GM18951 (cell line): ENCODE measurements around the gene TMCO4.
"Not testable (repeated sequence)": the region's sequence is repeated elsewhere in the genome, so short reads cannot be mapped to it uniquely, and the experiment has no call there.

ENCODE experiments used
- POLR2A ChIP-seq: IDR thresholded peaks from 4 replicates; pipeline ENCODE4 v1.6.1; 2011; ENCODE audit warnings: mild to moderate bottlenecking; ENCODE audit not compliant: insufficient read length, insufficient read depth; ENCODE audit errors: extremely low read depth
- in situ Hi-C: fragments of 300-500 bp; cut with MboI; formaldehyde crosslinking; loops from one replicate; pipeline ENCODE4 v1.12.0; 2022; ENCODE audit warnings: low sequenced_read_pairs, mixed read lengths, inconsistent platforms; ENCODE audit not compliant: unreplicated experiment

Gene TMCO4

GRCh38 chr1:19646377-19647319 is 153.1 kb downstream of the TMCO4 start:
- in situ Hi-C loops, result no loop called here
- TF ChIP-seq POLR2A, result no peak

- in situ Hi-C loops, result no loop called here
- TF ChIP-seq POLR2A, result no peak
Observed at GRCh38 chr1:19645411-19646251, 154.1 kb downstream of the TMCO4 start.

DNA sequence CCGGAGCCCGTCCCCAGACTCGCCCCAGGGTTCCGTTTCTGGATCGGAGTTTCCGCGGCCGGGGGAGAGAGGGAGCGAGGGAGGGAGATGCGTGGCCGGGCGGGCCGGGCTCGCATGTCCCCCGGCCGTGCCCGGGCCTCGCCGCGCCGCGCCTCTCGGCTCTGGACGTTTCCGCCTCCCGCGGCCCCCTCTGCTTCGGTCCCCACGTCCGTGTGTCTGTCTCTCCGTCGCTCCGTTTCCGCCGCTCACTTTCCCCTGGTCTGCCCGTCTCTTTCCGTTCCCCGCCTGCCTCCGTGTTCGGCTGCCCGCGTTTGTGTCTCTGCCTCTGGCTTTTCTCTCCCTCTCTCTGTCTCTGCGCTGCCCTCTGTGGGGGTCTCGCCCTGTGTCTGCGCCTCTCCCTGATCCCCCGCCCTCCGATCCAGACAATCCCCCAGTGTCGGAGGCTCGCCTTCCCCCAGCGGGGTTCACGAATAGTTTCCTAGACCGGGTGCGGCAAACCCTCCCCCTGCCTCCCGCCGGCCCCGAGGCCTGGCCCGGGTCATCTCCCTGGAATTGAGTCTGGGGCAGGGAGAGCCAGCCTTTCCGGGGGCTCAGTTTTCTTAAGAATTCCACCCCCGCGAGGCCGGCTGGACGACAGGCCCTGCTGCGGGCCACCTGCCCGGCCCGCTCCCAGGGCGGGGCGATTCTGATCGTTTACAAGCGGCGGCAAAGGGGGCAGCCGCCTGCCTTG is 154.9 kb downstream of the TMCO4 start:
- in situ Hi-C loops, result no loop called here
- no peak for TF ChIP-seq POLR2A

- in situ Hi-C loops, result no loop called here
- TF ChIP-seq POLR2A, result no peak
Observed at GRCh38 chr1:19644395-19644680, 155.4 kb downstream of the TMCO4 start.

DNA sequence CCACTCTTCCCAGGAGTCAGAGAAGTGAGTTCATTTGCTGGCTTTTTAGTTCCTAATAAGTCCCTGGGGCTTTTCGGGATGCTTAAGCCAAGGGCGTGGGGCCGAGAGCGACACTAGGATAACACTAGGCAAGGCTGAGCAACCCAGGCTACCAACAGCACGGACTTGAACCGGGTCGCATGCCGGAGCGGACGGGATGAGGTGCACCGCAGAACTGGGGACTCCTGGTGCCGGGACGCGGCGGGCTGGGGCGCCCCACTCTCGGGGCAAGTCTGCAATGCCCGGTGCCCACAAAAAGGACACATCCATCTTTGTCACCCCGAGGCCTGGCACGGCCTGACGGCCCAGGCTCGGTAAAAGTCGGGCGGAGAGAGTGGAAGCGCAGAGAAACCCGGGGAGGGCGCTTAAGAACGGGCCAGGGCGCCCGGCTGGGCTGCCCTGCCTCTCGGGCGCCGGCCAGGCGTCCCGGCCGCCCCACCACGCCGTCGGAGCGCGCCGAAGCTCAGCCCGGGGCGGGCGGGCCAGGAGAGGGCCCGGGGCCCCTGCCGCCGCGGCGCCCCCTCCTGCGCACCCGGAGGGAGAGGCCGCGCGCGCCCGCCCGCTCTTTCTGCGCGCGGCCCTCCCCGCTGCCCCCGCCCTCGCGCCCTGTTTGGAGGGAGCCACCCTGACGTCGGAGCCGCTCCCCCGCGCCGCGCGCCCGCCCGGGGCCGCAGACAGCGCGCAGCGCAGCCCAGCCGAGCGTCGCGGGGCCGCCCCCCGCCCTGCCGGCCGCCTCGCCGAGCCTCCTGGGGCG is 155.9 kb downstream of the TMCO4 start, which contains the start of gene NBL1:
Gene NBL1 (plus strand): TSS at position 710 of the 793 bp plus-strand sequence. CDS start 10,720 bp downstream, outside the sequence.
- in situ Hi-C loops, result no loop called here
- no peak for TF ChIP-seq POLR2A

DNA sequence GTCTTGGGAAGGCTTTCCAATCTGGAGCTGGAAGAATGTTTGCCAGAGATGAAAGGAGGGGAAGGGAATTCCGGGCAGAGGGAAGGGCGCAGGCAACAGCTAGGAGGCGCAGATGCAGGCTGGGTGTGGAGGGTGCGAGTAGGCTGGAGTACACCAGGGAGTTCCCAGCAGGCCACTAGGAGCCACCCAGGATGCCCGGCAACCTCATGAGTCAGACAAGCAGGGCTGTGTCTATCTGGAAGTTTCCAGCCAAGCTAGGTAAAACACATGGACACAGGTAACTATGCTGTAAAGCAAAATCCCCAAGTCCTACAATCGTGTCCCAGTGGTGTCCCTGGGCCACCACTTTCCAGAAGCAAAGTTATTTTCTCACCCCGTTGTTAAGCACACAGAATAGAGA is 156.6 kb downstream of the TMCO4 start:
- in situ Hi-C loops, result no loop called here
- TF ChIP-seq POLR2A, result no peak

- in situ Hi-C loops, result no loop called here
- no peak for TF ChIP-seq POLR2A
Observed at GRCh38 chr1:19640363-19641316, 159.1 kb downstream of the TMCO4 start.

- in situ Hi-C loops, result no loop called here
- TF ChIP-seq POLR2A, result no peak
Observed at GRCh38 chr1:19639999-19640362, 159.7 kb downstream of the TMCO4 start.

GRCh38 chr1:19639228-19639627 is 160.5 kb downstream of the TMCO4 start:
- in situ Hi-C loops, result not testable (repeated sequence)

- no peak for TF ChIP-seq POLR2A
- in situ Hi-C loops, result no loop called here
Observed at GRCh38 chr1:19637606-19638005, 162.1 kb downstream of the TMCO4 start.

- in situ Hi-C loops, result not testable (repeated sequence)
Observed at GRCh38 chr1:19636749-19637148, 163.0 kb downstream of the TMCO4 start.

- TF ChIP-seq POLR2A, result no peak
- in situ Hi-C loops, result no loop called here
Observed at GRCh38 chr1:19636065-19636464, 163.7 kb downstream of the TMCO4 start.
